Middle frontal gyrus (tissue), 1 donor: ENCODE measurements around the gene HSPA12A.

Experiments
- DNase-seq: peaks from one replicate; pipeline ENCODE4 v3.0.0-alpha.2; 2015; ENCODE audit warnings: low spot score; ENCODE audit errors: extremely low spot score

Gene HSPA12A

DNA sequence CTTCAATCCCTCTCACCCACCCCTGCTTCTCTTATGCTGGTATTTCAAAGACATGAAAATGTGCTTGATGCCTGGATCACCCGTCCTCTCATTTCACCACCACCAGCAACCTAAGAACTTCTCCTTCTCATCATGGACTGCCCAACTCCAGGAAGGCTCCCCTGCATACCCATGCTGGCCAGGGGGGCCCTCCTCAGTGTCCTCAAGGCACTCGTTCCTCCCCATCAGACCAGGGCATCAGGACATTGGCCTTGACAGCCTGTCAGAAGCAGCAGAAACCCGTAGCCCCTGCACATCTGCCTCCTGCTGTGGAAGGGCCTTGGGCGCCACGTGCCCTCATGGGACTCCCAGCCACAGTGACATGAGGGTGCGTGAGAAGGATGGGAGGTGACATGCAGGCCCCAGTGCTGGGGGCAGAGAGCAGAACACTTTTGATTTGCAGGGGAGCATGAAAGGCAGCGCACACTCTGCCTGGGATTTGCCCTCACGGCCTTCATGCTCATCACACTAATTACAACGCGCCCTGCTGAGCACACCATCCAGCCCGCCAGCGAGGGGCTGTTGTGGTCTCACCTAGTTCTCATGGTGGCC is 1.9 kb upstream of the HSPA12A start:
- DNase-seq, result no peak

DNA sequence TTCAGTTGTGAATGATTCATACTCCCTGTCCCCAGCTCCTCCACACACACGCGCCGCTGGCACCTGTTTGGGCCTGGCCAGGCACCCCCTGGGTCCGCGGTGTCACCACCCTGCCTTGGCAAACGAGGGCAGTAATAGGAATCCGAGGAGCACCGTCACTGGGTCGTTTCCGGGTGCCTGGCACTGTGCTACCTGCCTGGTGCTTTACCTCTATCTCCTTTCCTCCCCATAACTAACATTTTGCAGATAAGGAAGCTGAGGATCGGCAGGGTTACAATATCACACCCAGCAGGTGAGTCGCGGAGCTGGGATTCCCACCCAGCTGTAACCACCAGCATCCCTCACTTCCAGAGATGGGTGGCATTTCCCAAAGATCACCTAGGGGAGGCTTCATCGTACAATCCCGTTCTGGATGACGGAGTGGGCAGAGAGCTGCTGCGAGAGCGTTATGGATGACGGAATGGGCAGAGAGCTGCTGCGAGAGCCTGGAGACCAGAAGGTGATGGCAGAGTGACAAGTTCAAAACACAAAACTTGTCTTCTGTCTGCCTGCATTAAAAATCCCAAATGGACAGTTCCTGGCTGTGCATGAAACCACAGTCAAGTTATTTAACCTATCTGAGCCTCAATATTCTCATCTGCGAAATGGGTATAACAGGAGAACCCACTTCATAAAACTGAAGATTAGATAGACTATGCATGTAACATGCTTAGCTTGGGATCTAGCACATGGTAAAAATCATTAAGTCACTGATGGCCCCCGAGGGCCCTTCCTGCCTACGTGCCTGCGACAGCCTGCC is 1.1 kb upstream of the HSPA12A start:
- DNase-seq, result no peak

DNA sequence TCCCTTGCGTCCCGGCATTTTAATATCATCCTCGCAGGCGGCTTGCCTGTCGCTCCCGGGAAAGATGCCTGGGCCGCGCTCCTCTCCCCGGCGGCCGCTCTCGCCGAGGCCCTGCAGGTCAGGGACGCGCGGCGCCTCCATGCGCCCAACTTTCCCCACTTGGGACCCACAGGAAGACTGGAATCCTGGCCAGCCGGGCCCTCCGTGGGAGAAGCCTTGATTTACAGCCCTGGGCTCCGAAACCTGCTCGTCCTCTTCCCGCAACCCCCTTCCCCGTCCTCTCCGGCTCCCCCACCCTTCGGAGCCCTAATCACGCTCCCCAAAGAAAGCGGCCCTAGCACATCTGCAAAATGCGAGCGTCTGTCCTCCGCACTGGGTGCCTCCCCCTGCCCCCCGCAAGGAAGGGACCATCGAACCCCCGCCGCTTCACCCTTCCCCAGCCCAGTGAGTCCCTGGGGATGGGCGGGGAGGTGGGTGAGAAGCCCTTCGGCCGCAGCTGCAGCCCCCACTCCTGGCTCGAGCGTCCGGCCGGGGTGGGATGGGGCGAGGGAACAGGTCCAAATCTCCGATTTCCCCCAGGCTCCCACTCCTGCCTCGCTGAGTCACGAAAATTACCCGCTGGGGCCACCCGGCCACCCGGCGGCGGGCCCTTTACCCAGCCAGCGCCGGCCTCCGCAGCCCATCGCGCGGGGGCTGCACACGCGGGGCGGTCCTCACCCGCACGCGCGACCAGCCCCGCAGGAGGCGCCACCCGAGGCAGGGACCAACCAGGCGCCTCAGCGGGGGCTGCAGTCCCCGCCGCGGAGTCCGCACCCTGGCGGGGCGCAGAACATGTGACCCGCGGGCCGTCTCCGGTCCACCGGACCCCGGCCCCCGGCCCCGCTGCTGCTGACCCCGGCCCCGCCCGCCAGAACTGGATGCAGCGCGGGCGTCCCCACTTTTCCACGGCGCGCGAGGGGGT is 695 bp downstream of the HSPA12A start:
- no peak for DNase-seq

DNA sequence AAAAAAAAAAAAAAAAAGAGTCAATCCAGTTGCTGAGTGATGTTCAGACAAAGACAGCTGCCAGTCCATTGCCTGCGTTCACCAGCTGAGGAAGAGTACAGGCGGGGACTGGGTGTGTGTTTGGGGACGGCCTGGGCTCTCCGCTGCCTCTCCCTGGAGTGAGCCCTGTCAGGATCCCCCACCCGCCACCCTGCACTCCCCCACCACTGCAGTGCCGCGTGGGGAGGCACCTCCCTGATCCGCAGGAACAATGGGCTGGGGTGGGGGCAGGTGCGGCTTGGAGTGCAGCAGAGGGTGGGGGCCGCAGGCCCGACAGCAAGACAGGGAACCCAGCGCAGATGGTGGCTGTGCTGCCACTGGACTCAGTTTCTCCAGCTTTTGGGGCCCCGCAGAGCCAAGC is 1.4 kb downstream of the HSPA12A start:
- DNase-seq, result no peak

DNA sequence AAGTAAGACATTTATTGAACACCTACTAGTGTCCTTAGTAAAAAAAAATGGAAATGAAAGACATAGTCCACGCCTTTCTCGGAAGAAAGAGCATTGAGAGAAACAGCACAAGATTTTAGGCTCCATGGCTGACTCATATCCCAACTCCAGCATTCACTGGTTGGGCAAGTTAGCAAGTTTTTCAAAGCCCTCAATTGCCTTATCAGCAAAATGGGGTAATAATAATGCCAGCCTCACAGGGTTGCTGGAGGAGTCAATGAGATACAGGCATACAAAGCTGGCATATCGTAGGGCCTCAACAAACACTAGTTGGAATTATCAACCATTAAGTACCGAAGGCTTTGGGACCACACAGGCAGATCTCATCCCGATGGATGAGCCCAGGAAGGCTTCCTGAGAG is 4.0 kb downstream of the HSPA12A start:
- DNase-seq, result no peak

DNA sequence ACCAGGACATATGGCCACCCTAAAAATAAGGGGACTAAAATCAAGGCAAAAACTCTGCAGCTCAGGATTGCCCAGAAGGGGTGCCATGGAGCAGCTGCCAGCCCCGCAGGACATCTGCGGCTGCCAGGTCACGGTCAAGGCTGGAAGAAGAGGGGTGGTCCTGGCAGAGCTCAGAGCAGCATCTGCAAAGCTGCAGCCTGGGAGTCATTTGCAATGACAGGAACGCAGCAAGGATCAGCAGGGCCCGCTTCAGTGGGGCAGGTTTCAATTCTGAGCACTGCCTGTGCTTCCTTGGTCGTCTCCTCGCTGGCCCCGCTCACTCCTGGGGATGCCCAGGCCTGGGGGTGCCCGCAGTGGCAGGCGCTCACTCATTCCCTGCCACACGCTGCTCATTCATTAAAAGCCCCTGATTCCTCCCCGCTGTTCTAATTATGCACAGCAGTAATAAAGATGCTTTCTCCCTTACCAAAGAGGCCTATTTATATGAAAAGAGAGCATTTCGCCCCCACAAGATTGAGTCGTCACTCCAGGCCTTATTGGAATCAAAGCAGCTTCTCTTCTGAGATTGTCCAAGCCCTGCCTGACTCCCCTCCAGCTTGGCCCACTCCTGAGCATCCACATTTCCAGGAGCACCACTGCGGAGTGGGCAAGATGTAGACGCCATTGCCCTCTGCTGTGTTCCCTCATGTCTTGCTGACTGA is 4.6 kb downstream of the HSPA12A start:
- DNase-seq, result no peak

DNA sequence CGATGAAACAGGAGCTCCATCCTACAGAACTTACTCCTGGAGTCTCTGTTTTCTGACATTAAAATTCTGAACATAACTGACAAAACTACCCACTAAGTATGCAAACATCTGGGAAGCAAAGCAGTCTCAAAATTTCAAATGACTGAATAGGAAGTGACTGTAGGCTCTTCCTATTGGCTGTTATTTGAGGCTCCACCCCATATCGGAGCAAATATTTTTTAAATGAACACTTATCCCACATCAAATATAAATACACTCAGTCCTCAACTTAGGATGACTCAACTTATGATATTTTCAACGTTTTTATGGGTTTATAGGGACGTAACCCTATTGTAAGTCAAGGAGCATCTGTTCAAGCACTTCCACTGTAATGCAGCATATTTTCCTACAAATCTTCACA is 8.8 kb downstream of the HSPA12A start:
- DNase-seq, result no peak

DNA sequence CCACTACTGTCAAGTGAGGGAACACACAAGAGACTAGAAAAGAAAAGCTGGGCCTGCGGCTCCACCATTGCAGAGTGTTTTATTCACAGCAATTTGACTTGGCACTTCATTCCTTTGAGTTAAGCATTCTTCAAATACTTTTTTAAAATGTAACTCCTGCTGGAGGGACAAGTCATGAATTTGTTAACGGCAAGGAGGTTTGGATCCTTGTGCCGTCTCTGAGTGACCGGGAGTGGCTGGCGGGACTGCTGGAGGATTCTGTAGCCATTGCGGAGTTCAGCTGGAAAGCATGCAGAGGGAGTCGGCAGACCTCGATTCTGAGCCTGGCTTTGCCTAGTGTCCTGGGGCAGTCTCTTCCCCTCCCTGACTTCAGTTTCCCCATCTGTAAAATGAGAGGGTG is 9.8 kb downstream of the HSPA12A start:
- DNase-seq, result no peak

DNA sequence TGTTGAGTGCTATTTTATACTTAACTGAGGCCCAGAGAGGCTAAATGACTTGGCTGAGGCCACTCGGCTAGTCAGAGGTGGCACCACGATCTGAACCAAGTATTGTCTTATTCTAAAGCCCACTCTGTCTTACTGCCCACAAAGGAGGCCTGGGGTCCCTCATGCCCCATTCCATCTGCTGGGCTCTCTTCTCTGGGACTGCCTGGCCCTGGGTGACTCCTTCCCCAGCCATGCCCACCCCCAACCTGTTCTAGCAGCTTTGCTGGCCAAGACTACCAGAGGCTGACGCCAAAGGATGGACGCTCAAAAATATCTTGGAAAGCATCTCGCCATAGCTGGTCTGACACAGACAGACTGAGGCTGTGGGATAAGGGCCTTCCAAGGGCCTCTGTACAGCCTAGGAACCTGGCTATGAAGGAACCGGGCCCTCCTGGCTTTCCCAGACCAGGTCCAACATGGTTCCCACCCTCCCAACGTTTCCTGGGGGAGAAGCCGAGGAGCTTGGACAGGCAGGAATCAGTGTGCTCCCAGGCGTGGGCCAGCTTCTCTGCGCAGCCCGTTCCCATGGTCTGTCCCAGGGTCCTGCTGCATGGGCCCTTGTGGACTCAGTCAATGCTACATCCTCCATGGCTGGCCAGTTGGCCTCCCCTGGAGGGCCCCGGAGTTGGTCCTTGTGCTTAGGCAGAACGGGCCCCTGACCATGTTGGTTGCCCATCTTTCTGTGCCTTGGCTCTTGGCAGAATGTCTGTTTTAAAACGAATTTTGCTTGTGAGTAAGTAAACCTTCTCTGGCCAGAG is 11.7 kb downstream of the HSPA12A start:
- DNase-seq, result no peak

DNA sequence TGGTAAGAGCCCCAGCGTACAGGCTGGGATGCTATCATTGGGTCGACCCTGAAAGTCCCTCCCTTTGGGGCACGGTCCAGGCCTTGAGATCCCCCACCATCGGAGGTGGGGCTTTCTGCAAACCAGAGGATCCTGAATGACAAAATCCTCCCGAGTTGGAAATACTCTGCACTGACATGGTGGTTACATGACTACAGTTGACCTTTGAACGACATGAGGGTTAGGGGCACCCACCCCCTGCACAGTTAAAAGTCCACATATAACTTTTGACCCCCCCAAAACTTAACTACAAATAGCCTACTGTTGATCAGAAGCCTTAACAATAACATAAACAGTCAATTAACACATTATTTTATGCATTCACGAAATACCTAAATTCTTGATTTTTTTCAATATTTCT is 13.1 kb downstream of the HSPA12A start:
- DNase-seq, result no peak

DNA sequence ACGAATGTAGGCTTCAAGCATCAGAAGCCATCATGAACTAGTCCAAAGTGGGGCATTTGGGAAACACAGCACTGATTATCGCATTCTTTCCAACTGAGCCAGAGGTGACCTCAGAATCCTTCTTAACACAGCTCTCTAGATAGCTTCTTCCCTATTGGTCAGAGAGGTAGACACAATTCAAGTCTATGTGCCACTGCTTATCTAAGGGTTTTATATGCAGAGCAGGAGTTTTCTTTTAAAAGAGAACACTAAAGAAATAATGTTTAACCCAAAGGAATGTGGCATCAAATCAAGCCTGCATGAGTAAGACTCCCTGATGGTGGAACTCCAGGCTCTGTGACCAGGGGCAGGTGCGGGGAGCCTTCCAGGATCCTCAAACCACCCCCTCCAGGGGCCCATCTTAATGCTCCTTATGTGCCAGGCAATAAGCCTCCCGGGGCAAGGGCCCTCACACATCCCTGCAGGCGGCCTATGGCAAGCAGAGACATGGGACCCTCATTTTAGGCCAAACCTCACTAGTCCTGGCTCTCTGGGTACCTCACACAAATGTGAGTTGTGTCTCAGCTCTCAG is 13.8 kb downstream of the HSPA12A start:
- DNase-seq, result no peak

DNA sequence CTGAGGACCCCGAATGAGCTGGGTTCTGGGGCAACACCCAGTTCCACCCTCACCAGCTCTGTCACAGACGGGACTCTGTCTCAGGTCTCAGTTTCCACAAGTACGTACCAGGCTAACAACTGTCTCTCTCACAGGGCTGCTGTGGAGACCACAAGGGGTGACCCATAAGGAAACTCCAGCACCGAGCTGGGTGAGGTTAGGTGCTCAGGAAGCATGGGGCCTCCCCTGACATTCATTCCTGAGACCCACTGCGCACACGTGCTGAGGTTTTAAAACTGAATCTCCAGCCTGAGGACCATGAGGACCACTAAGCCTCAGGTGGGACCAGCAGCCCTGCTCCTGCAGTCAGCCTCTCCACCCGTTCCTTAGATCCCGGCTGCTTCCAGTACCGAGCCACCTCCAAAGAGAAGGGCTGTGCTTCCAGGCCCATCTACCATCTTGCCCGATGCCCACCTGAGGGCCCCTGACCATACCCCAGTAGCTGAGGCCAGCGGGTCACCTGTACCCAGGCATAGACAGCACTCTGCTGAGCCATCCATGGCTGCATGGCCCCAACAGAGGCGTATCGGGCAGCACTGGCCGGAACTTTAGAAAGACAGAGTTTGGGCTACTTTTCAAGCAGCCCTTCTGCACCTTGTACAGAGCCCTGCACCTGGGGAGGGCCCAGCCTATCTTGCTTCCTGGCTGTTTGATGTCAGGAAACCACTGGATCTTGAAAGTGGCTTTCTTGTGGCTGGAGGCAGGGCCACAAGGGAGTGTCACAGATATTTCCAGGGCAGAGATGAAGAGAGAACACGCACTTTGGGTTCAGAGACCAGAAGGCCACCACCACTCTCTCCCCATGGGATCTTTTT is 18.7 kb downstream of the HSPA12A start:
- DNase-seq, result no peak

DNA sequence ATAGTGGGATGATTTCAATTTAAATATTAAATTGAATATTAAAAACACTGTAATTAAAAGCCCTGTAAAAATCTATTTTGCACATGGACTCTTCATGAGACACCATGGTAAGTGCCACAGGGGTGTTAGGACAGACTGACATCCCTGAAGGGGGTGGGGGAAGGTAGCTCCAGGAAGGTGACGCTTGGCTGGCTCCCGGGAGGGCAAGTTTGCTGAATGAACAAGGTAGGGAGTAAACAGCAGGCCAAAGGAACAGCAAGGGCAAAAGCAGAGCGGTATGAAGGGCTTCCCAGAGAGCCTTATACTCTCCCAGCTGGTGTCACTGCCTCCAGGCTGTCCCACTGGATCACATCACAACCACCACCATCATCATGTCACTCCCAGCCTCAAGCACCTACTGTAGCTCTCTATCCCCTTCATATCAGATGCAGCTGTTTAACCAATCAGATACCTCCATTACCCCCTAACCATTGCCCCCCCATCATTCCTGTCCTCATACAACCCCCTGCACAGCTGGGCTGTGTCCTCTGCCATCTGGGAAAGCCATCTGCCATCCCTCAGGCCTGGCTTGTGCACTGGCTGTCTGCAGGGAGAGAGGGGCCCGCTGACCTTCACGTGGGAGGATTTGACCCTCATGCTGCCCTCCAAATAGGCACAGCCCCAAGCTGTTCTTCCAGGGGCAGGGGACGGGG is 19.5 kb downstream of the HSPA12A start:
- DNase-seq, result no peak

DNA sequence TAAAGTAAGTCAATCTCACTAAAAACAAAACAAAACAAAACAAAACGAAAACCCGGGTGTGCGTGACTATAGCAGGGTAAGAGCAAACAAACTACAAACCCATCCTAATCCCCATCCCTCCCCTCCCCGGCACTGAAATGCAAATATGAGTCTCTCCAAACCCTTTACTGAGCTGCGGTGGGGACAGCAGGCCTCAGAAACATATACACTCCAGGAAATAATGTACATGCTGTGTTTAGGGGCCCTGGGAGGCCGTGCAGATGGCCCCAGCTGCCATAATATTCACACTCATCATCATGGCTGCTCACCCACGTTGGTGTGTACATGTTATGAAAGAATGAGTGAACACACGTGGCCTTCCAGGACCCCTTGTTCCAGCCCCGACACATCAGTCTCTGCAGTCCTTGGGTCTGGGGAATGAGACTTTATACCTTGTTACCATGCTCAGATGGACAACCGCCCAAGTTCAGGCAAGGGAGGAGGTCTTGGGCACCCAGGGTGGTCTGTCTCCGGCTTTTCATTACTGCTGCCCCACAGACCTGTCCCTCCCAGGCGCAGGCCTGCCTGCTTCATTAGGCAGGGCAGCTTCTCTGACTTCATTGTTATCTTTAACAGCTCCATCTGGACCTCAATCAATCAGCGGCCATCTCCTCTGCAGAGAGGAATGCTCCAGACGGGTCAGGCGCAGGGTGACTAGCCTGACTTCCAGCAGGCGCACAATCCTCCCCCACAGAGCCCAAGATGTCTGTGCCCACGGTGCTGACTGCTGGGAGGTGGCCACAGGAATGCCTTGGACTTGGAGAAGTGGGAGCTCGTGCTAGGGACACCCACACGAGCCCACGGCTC is 20.6 kb downstream of the HSPA12A start:
- DNase-seq, result no peak

DNA sequence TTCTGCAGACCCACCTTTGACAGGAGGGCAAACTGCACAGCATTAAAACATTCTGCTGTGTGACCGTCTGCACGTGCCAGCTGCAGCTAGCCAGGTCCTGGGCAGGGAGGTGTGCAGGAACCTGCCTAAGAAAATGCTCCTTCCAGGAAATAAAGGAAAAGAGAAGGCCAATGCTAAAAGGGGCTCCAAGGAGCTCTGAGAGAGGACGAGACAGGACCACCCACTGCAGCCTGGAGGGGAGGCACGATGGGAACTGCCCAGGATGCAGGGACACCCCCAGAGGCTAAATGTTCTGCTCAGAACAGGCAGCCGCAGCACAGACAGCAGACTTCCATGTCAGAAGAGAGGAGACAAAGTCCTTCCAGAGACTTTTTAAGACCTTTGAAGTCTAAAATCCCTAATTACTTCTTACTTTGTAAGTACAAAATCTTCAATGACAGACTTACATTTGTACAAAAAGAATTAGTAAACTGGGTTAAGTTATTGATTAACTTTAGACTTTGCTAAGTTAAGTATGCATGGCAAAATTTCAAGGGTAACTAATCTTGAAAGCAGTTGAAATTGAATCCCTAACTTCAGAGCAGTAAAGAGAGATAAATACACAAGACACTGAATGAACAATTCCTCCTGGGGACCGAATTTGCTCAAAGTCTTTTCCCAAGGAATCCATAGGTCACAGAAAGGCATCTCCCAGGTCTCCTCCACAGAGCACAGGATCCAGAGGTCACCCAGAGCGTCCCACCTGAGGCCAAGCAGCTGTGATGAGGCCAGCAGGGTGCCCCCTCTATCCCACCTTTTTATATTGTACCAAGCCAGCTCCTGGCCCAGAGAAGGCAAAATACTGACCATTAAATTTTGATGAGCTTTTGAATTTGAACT is 21.5 kb downstream of the HSPA12A start:
- DNase-seq, result no peak

DNA sequence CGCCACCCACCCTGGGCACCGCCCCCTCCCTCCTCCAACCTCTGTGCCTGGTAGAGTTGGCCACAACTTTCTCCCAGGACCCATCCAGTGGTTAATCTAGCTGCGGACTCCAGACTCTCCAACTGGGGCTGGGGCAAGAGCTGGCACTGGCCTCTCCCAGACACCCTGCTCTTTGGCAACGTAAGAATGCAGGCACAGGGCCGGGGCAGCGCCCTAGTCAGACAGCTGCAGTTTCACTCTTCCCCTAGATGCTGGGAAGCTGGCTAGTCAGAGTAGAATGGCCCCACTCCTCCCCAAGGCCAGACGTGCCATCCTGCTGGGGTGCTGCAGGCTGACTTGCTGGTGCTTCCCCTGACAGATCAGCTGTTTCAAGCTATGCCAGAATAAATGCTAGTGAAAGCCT is 22.1 kb downstream of the HSPA12A start:
- DNase-seq, result no peak

DNA sequence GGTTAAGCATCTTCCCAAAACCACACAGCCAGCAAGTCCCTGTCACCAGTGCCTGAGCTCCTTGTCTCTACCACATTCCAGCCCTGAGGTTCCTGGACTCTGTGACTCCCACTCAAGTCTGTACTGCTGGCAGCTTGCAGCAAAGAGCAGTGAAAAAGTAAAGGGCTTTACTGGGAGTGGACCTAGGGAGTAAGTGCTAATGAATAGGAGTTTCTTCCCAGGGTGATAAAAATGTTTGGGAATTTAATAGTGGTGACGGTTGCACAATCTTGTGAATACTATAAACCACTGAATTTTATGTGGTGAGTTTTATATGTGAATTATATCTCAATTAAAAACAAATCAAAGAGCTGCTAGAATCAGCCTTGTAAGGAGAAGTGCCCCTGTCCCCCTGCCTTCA is 22.6 kb downstream of the HSPA12A start:
- DNase-seq, result no peak
